Measurements from ENCODE around the gene NGEF. TPM values are rescaled to one million over a fixed set of nuclear protein-coding genes. Genes with fewer than 3 reads are reported as not detected.
A peak's percentile ranks its signal among the peaks of the same experiment; 100 is the strongest.

NGEF gene
- total and polyA plus RNA-seq, 2 donors (not counting 1 experiment from before 2014, with no cell fraction given) = under 0.01 to 0.24 TPM

DNA sequence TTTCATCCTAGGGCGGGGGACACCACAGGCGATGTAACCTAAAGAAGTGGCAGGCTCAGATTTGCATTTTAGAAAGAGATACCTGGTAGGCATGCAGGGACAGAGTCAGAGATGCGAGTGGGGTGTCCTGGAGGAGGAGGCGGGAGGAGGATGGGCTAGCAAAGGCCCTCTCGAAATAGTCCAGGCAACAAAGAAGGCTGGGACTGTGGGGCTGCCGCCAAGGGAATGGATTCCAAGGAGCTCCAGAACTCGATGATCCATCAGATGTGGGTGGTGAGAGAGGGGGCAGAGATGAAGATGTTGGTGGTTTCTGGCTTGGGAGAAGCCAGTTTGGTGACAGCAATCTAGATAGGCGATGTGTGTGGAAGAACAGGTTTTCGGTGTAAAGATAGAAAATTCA is 34.6 kb upstream of the NGEF start:
- Histone ChIP-seq H3K36me3 (ENCODE audit: control insufficient read depth, insufficient read depth, low read length) (no peaks in the 10 kb centered on the region), H2AFZ (ENCODE audit: low read length) (no peak overlapping the region), H4K20me1 (ENCODE audit: control insufficient read depth, extremely low read depth, insufficient read depth, low read length) (no peaks in the 10 kb centered on the region), H3K27ac (ENCODE audit: insufficient read depth, low read length) (no peak overlapping the region), H3K4me3 (replicated peaks in 1 of 4; ENCODE audit: control extremely low read depth in 1 of 4, insufficient read depth in 1 of 4, low read depth in 3 of 4, low read length in 4 of 4) (no peak overlapping the region), H3K27me3 (ENCODE audit: control insufficient read depth, insufficient read depth, low read length) (peaks cover 4% of the 10 kb centered on the region), H3K4me1 (ENCODE audit: control insufficient read depth, extremely low read depth, insufficient read depth, low read length) (no peaks in the 10 kb centered on the region), H3K4me2 (ENCODE audit: extremely low read depth, insufficient read depth, low read length) (no peak overlapping the region), H3K79me2 (ENCODE audit: control insufficient read depth, insufficient read depth, low read length) (no peaks in the 10 kb centered on the region), H3K9me3 (ENCODE audit: control insufficient read depth, insufficient read depth, low read depth, low read length) (no peaks in the 10 kb centered on the region), H3K9ac (ENCODE audit: insufficient read depth, low read length) (no peak overlapping the region)
- no peak for DNase-seq (ENCODE audit: low read depth in 2 of 2)
- no peak for TF ChIP-seq EZH2 (IDR thresholded peaks at IDR 0.05; ENCODE audit: low read length, missing control alignments)
- TF ChIP-seq, protein P1, sequence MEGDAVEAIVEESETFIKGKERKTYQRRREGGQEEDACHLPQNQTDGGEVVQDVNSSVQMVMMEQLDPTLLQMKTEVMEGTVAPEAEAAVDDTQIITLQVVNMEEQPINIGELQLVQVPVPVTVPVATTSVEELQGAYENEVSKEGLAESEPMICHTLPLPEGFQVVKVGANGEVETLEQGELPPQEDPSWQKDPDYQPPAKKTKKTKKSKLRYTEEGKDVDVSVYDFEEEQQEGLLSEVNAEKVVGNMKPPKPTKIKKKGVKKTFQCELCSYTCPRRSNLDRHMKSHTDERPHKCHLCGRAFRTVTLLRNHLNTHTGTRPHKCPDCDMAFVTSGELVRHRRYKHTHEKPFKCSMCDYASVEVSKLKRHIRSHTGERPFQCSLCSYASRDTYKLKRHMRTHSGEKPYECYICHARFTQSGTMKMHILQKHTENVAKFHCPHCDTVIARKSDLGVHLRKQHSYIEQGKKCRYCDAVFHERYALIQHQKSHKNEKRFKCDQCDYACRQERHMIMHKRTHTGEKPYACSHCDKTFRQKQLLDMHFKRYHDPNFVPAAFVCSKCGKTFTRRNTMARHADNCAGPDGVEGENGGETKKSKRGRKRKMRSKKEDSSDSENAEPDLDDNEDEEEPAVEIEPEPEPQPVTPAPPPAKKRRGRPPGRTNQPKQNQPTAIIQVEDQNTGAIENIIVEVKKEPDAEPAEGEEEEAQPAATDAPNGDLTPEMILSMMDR (conservative IDR thresholded peaks at IDR 0.05 in 1 of 2, IDR thresholded peaks at IDR 0.05 in 1 of 2; ENCODE audit: low read depth in 1 of 2, low read length in 2 of 2) = no peak

DNA sequence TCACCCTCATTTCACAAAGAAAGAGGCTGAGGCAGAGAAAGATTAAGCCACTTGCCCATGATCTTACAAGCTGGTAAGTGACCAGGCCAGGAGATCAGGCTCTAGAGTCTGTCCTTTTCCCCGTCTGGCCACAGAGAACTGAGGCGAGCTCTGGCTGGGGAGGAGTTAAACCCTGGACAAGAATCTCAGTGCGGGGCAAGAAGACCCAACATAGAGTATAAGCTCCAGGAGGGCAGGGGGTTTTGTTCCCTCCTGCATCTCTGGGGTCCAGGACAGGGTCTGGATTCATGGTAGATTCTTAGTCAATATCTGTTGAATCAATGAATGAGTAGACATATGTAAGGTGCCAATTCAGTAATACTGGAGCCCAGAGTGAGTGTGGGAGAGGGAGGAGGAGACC is 34.1 kb upstream of the NGEF start:
- Histone ChIP-seq H2AFZ (ENCODE audit: low read length) (no peak overlapping the region), H3K4me2 (ENCODE audit: extremely low read depth, insufficient read depth, low read length) (no peak overlapping the region), H3K27me3 (ENCODE audit: control insufficient read depth, insufficient read depth, low read length) (peaks cover 4% of the 10 kb centered on the region), H3K4me1 (ENCODE audit: control insufficient read depth, extremely low read depth, insufficient read depth, low read length) (no peaks in the 10 kb centered on the region), H3K9ac (ENCODE audit: insufficient read depth, low read length) (no peak overlapping the region), H3K4me3 (replicated peaks in 1 of 4; ENCODE audit: control extremely low read depth in 1 of 4, insufficient read depth in 1 of 4, low read depth in 3 of 4, low read length in 4 of 4) (no peak overlapping the region), H3K27ac (ENCODE audit: insufficient read depth, low read length) (no peak overlapping the region), H3K79me2 (ENCODE audit: control insufficient read depth, insufficient read depth, low read length) (no peaks in the 10 kb centered on the region), H3K9me3 (ENCODE audit: control insufficient read depth, insufficient read depth, low read depth, low read length) (no peaks in the 10 kb centered on the region), H4K20me1 (ENCODE audit: control insufficient read depth, extremely low read depth, insufficient read depth, low read length) (no peaks in the 10 kb centered on the region), H3K36me3 (ENCODE audit: control insufficient read depth, insufficient read depth, low read length) (no peaks in the 10 kb centered on the region)
- DNase-seq (ENCODE audit: low read depth in 2 of 2) = no peak
- TF ChIP-seq, protein P1 (conservative IDR thresholded peaks at IDR 0.05 in 1 of 2, IDR thresholded peaks at IDR 0.05 in 1 of 2; ENCODE audit: low read depth in 1 of 2, low read length in 2 of 2) = no peak
- no peak for TF ChIP-seq EZH2 (IDR thresholded peaks at IDR 0.05; ENCODE audit: low read length, missing control alignments)

DNA sequence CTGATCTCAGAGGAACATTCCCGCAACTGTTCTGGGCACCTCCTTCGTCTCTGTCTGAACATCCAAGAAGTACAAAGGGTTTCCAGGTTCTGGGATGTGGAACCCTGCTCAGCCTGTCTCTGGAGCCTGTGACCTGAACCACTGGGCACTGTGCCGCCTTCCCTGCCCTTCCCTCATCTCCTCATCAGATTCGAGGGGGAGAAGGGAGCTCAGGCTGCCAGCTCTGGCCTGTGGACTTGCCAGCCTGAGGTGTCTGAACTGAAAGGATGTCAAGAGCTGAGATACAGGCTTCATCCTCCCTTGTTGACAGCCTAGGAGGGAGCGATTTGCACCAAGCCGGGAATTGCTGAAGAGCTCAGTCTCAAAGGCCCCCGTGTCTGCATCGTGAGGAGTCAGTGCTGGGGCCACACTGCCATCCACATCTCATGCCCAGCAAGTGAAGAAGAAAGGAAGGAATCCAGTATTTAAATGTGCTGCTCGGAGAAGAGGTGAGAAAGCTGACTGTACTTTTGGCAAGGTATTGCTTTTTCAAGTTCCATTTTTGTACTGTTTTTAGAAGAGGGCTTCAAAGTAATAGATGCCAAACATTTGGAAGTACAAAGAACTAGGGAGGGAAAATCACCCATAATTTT is 32.0 kb upstream of the NGEF start:
- no peak for DNase-seq (ENCODE audit: low read depth in 2 of 2)
- Histone ChIP-seq H3K9ac (ENCODE audit: insufficient read depth, low read length) (no peak overlapping the region), H3K27me3 (ENCODE audit: control insufficient read depth, insufficient read depth, low read length) (peaks cover 4% of the 10 kb centered on the region), H3K4me1 (ENCODE audit: control insufficient read depth, extremely low read depth, insufficient read depth, low read length) (no peaks in the 10 kb centered on the region), H3K4me2 (ENCODE audit: extremely low read depth, insufficient read depth, low read length) (no peak overlapping the region), H3K36me3 (ENCODE audit: control insufficient read depth, insufficient read depth, low read length) (no peaks in the 10 kb centered on the region), H3K4me3 (replicated peaks in 1 of 4; ENCODE audit: control extremely low read depth in 1 of 4, insufficient read depth in 1 of 4, low read depth in 3 of 4, low read length in 4 of 4) (no peak overlapping the region), H4K20me1 (ENCODE audit: control insufficient read depth, extremely low read depth, insufficient read depth, low read length) (no peaks in the 10 kb centered on the region), H3K27ac (ENCODE audit: insufficient read depth, low read length) (no peak overlapping the region), H3K9me3 (ENCODE audit: control insufficient read depth, insufficient read depth, low read depth, low read length) (no peaks in the 10 kb centered on the region), H2AFZ (ENCODE audit: low read length) (no peak overlapping the region), H3K79me2 (ENCODE audit: control insufficient read depth, insufficient read depth, low read length) (no peaks in the 10 kb centered on the region)
- TF ChIP-seq, protein P1 (conservative IDR thresholded peaks at IDR 0.05 in 1 of 2, IDR thresholded peaks at IDR 0.05 in 1 of 2; ENCODE audit: low read depth in 1 of 2, low read length in 2 of 2) = no peak
- peak; percentile 38 for TF ChIP-seq EZH2 (IDR thresholded peaks at IDR 0.05; ENCODE audit: low read length, missing control alignments)

Measured in fibroblast of lung (primary cell).